ENCODE measurements around the gene KRTAP12-4.
"Not testable (repeated sequence)": the region's sequence is repeated elsewhere in the genome, so short reads cannot be mapped to it uniquely, and the experiment has no call there.

Gene KRTAP12-4

GRCh38 chr21:44615911-44616590 is 38.4 kb downstream of the KRTAP12-4 start:
- Histone ChIP-seq H3K9me3 (ENCODE audit: control insufficient read depth, insufficient read depth, low read depth, low read length) (peaks cover 32% of the 10 kb centered on the region), H3K36me3 (ENCODE audit: control insufficient read depth, insufficient read depth, low read length) (no peaks in the 10 kb centered on the region), H3K27me3 (ENCODE audit: control insufficient read depth, insufficient read depth, low read length) (no peaks in the 10 kb centered on the region), H3K4me1 (ENCODE audit: control insufficient read depth, insufficient read depth, low read length) (no peaks in the 10 kb centered on the region), H3K4me3 (ENCODE audit: low read depth, low read length) (no peak overlapping the region), H3K9ac (ENCODE audit: low read length) (no peak overlapping the region), H3K27ac (ENCODE audit: low read depth, low read length) (no peak overlapping the region)

GRCh38 chr21:44615466-44615865 is 39.0 kb downstream of the KRTAP12-4 start:
- no peaks in the 10 kb centered on the region for H3K4me1 ChIP-seq (ENCODE audit: control insufficient read depth, insufficient read depth, low read length)
- peaks cover 32% of the 10 kb centered on the region for H3K9me3 ChIP-seq (ENCODE audit: control insufficient read depth, insufficient read depth, low read depth, low read length)
- no peaks in the 10 kb centered on the region for H3K27me3 ChIP-seq (ENCODE audit: control insufficient read depth, insufficient read depth, low read length)
- no peak overlapping the region for H3K27ac ChIP-seq (ENCODE audit: low read depth, low read length)
- H3K9ac ChIP-seq (ENCODE audit: low read length), result no peak overlapping the region
- no peaks in the 10 kb centered on the region for H3K36me3 ChIP-seq (ENCODE audit: control insufficient read depth, insufficient read depth, low read length)
- no peak overlapping the region for H3K4me3 ChIP-seq (ENCODE audit: low read depth, low read length)

- no peaks in the 10 kb centered on the region for H3K4me1 ChIP-seq (ENCODE audit: control insufficient read depth, insufficient read depth, low read length)
- no peaks in the 10 kb centered on the region for H3K27me3 ChIP-seq (ENCODE audit: control insufficient read depth, insufficient read depth, low read length)
- H3K36me3 ChIP-seq (ENCODE audit: control insufficient read depth, insufficient read depth, low read length), result no peaks in the 10 kb centered on the region
- no peak overlapping the region for H3K9ac ChIP-seq (ENCODE audit: low read length)
- H3K9me3 ChIP-seq (ENCODE audit: control insufficient read depth, insufficient read depth, low read depth, low read length), result peaks cover 34% of the 10 kb centered on the region
- H3K4me3 ChIP-seq (ENCODE audit: low read depth, low read length), result no peak overlapping the region
- H3K27ac ChIP-seq (ENCODE audit: low read depth, low read length), result no peak overlapping the region
These were observed 39.5 kb downstream of the KRTAP12-4 start for GRCh38 chr21:44614961-44615391.

GRCh38 chr21:44614161-44614631 is 40.3 kb downstream of the KRTAP12-4 start:
- Histone ChIP-seq H3K4me3 (ENCODE audit: low read depth, low read length) (no peak overlapping the region), H3K9me3 (ENCODE audit: control insufficient read depth, insufficient read depth, low read depth, low read length) (peaks cover 34% of the 10 kb centered on the region), H3K4me1 (ENCODE audit: control insufficient read depth, insufficient read depth, low read length) (no peaks in the 10 kb centered on the region), H3K27ac (ENCODE audit: low read depth, low read length) (no peak overlapping the region), H3K27me3 (ENCODE audit: control insufficient read depth, insufficient read depth, low read length) (no peaks in the 10 kb centered on the region), H3K9ac (ENCODE audit: low read length) (no peak overlapping the region), H3K36me3 (ENCODE audit: control insufficient read depth, insufficient read depth, low read length) (no peaks in the 10 kb centered on the region)

- H3K27me3 ChIP-seq (ENCODE audit: control insufficient read depth, insufficient read depth, low read length), result no peaks in the 10 kb centered on the region
- H3K9me3 ChIP-seq (ENCODE audit: control insufficient read depth, insufficient read depth, low read depth, low read length), result peaks cover 37% of the 10 kb centered on the region
- H3K4me3 ChIP-seq (ENCODE audit: low read depth, low read length), result no peak overlapping the region
- no peak overlapping the region for H3K9ac ChIP-seq (ENCODE audit: low read length)
- no peaks in the 10 kb centered on the region for H3K36me3 ChIP-seq (ENCODE audit: control insufficient read depth, insufficient read depth, low read length)
- no peaks in the 10 kb centered on the region for H3K4me1 ChIP-seq (ENCODE audit: control insufficient read depth, insufficient read depth, low read length)
- no peak overlapping the region for H3K27ac ChIP-seq (ENCODE audit: low read depth, low read length)
These were observed 40.9 kb downstream of the KRTAP12-4 start for GRCh38 chr21:44613386-44614155.

- Histone ChIP-seq H3K36me3 (ENCODE audit: control insufficient read depth, insufficient read depth, low read length) (no peaks in the 10 kb centered on the region), H3K27me3 (ENCODE audit: control insufficient read depth, insufficient read depth, low read length) (no peaks in the 10 kb centered on the region), H3K4me3 (ENCODE audit: low read depth, low read length) (no peak overlapping the region), H3K9ac (ENCODE audit: low read length) (no peak overlapping the region), H3K27ac (ENCODE audit: low read depth, low read length) (no peak overlapping the region), H3K9me3 (ENCODE audit: control insufficient read depth, insufficient read depth, low read depth, low read length) (peaks cover 37% of the 10 kb centered on the region), H3K4me1 (ENCODE audit: control insufficient read depth, insufficient read depth, low read length) (no peaks in the 10 kb centered on the region)
These were observed 41.7 kb downstream of the KRTAP12-4 start for GRCh38 chr21:44612669-44613229.

- H3K4me1 ChIP-seq (ENCODE audit: control insufficient read depth, insufficient read depth, low read length), result no peaks in the 10 kb centered on the region
- H3K27me3 ChIP-seq (ENCODE audit: control insufficient read depth, insufficient read depth, low read length), result no peaks in the 10 kb centered on the region
- peaks cover 37% of the 10 kb centered on the region for H3K9me3 ChIP-seq (ENCODE audit: control insufficient read depth, insufficient read depth, low read depth, low read length)
These were observed 42.4 kb downstream of the KRTAP12-4 start, which contains the start of gene KRTAP10-8 for GRCh38 chr21:44612029-44612486. Gene KRTAP10-8, plus strand, starts transcription at chr21:44612079. Its CDS starts 22 bp downstream, at chr21:44612101.

GRCh38 chr21:44611551-44611950 is 42.9 kb downstream of the KRTAP12-4 start:
- Histone ChIP-seq H3K27ac (ENCODE audit: low read depth, low read length) (no peak overlapping the region), H3K4me3 (ENCODE audit: low read depth, low read length) (no peak overlapping the region), H3K9me3 (ENCODE audit: control insufficient read depth, insufficient read depth, low read depth, low read length) (peaks cover 38% of the 10 kb centered on the region), H3K27me3 (ENCODE audit: control insufficient read depth, insufficient read depth, low read length) (no peaks in the 10 kb centered on the region), H3K36me3 (ENCODE audit: control insufficient read depth, insufficient read depth, low read length) (no peaks in the 10 kb centered on the region), H3K9ac (ENCODE audit: low read length) (no peak overlapping the region), H3K4me1 (ENCODE audit: control insufficient read depth, insufficient read depth, low read length) (no peaks in the 10 kb centered on the region)

More at GRCh38 chr21:44612029-44612486, 42.4 kb downstream of the KRTAP12-4 start, which contains the start of gene KRTAP10-8:
- Histone ChIP-seq H3K27ac (ENCODE audit: low read depth, low read length) (no peak within 1 kb of the TSS), H3K9ac (ENCODE audit: low read length) (no peak within 1 kb of the TSS), H3K36me3 (ENCODE audit: control insufficient read depth, insufficient read depth, low read length) (no peaks in the 10 kb centered on the region), H3K4me3 (ENCODE audit: low read depth, low read length) (no peak within 1 kb of the TSS)

- not testable (repeated sequence) for H3K27me3 ChIP-seq (ENCODE audit: control insufficient read depth, insufficient read depth, low read length); H3K27ac ChIP-seq (ENCODE audit: low read depth, low read length); H3K36me3 ChIP-seq (ENCODE audit: control insufficient read depth, insufficient read depth, low read length); H3K4me3 ChIP-seq (ENCODE audit: low read depth, low read length); H3K9ac ChIP-seq (ENCODE audit: low read length); H3K4me1 ChIP-seq (ENCODE audit: control insufficient read depth, insufficient read depth, low read length)
- peaks cover 40% of the 10 kb centered on the region for H3K9me3 ChIP-seq (ENCODE audit: control insufficient read depth, insufficient read depth, low read depth, low read length)
These were observed 44.2 kb downstream of the KRTAP12-4 start for GRCh38 chr21:44610157-44610843.

- Histone ChIP-seq H3K27ac (ENCODE audit: low read depth, low read length) (no peak overlapping the region), H3K4me1 (ENCODE audit: control insufficient read depth, insufficient read depth, low read length) (no peaks in the 10 kb centered on the region), H3K9ac (ENCODE audit: low read length) (no peak overlapping the region), H3K27me3 (ENCODE audit: control insufficient read depth, insufficient read depth, low read length) (no peaks in the 10 kb centered on the region), H3K4me3 (ENCODE audit: low read depth, low read length) (no peak overlapping the region), H3K9me3 (ENCODE audit: control insufficient read depth, insufficient read depth, low read depth, low read length) (peaks cover 43% of the 10 kb centered on the region), H3K36me3 (ENCODE audit: control insufficient read depth, insufficient read depth, low read length) (no peaks in the 10 kb centered on the region)
These were observed 45.3 kb downstream of the KRTAP12-4 start for GRCh38 chr21:44609193-44609592.
